Thyroid gland (tissue), 4 donors: ENCODE data around the gene HCN2. TPM values are rescaled to one million over a fixed set of nuclear protein-coding genes. Genes with fewer than 3 reads are reported as not detected.

Experiments
- DNase-seq, 2 donors: peaks; one replicate each; pipeline ENCODE4 v3.0.0-alpha.2; 2019
- H3K27ac ChIP-seq, 3 donors: fragments of 200-600 bp; sonication (generic); 1 replicate in 2 of 3; 2 replicates in 1 of 3; pipeline ENCODE4 v1.5.1; 2016 to 2019; ENCODE audit warnings: mild to moderate bottlenecking in 1 of 3, moderate library complexity in 1 of 3
- H3K27me3 ChIP-seq: fragments of 200-600 bp; sonication (generic); one replicate; pipeline ENCODE4 v1.5.1; 2019
- H3K36me3 ChIP-seq, 2 donors: fragments of 200-600 bp; sonication (generic); one replicate each; pipeline ENCODE4 v1.5.1; 2016 to 2019
- H3K4me1 ChIP-seq, 2 donors: fragments of 200-600 bp; sonication (generic); one replicate each; pipeline ENCODE4 v1.5.1; 2017 to 2019
- H3K4me3 ChIP-seq, 3 donors: fragments of 200-600 bp; sonication (generic); replicated peaks in 1 of 3; 1 replicate in 2 of 3; 2 replicates in 1 of 3; pipeline ENCODE4 v1.5.1; 2016; ENCODE audit warnings: mild to moderate bottlenecking in 1 of 3
- H3K9me3 ChIP-seq: fragments of 200-600 bp; sonication (generic); one replicate; pipeline ENCODE4 v1.5.1; 2017
- POLR2A ChIP-seq, 2 donors: fragments of 450-650 bp; IDR thresholded peaks; one replicate each; pipeline ENCODE4 v1.6.1; 2017; ENCODE audit warnings: antibody characterized with exemption in 2 of 2, mild to moderate bottlenecking in 2 of 2, moderate library complexity in 1 of 2
- WGBS, 2 donors: methylation state at CpG; one replicate each; pipeline ENCODE4 v1.1.5; 2017; 5-methylcytosine and 5-hydroxymethylcytosine counted together
- intact Hi-C: fragments of 100-400 bp; cut with DNase I; formaldehyde crosslinking; loops from one replicate; pipeline ENCODE4 v1.15.1; 2023
- total RNA-seq, 4 donors: library from RNA; depleted of rRNA; stranded (reverse); fragments of >200 nt; gene quantifications; one replicate each; pipeline ENCODE4 v1.2.3, GENCODE V29; 2016
- TF ChIP-seq, protein P1 (sequence below), 6 experiments: fragments of 200-600 bp in 3 of 6; fragments of 450-650 bp in 3 of 6; sonication (generic) in 3 of 6; IDR thresholded peaks; one replicate each; pipeline ENCODE4 v1.5.1; 2016 to 2019; ENCODE audit warnings: antibody characterized with exemption in 6 of 6, mild to moderate bottlenecking in 2 of 6, inconsistent platforms in 1 of 6, moderate library complexity in 1 of 6

Gene HCN2
- total RNA-seq, 4 donors from 2014 or later = not detected

DNA sequence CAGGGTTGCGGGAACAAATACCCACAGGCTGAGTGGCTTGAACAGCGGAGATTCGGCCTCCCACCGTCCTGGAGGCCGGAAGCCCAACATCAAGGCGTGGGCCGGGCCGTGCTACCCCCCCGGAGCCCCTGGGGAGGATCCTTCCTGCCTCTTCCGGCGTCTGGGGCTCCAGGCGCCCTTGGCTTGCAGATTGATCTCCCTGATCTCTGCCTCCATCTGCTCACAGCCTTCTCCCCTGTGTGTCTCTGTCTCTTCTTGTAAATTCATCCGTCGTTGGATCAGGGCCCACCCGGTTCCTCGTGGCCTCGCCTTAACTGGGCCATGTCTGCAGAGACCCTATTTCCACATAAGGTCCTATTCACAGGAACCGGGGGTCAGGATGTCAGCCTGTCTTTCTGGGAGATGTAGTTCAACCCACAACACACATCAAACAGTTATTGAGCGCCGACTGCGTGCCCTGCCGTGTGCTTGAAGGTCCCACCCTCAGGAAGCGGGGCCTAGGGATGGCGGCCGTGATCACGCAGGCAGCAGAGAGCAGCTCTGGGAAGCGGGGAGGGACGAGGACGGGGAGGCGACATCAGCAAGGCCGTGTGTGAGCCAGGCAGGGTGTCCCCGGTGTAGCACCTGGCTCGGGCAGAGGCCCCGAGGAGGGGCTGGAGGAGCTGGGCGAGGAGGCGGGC is 21.3 kb downstream of the HCN2 start:
- peaks cover 0 to 8% of the 10 kb centered on the region in 2 donors for H3K4me1 ChIP-seq
- no peak for TF ChIP-seq POLR2A (IDR thresholded peaks at IDR 0.05)
- TF ChIP-seq, protein P1, sequence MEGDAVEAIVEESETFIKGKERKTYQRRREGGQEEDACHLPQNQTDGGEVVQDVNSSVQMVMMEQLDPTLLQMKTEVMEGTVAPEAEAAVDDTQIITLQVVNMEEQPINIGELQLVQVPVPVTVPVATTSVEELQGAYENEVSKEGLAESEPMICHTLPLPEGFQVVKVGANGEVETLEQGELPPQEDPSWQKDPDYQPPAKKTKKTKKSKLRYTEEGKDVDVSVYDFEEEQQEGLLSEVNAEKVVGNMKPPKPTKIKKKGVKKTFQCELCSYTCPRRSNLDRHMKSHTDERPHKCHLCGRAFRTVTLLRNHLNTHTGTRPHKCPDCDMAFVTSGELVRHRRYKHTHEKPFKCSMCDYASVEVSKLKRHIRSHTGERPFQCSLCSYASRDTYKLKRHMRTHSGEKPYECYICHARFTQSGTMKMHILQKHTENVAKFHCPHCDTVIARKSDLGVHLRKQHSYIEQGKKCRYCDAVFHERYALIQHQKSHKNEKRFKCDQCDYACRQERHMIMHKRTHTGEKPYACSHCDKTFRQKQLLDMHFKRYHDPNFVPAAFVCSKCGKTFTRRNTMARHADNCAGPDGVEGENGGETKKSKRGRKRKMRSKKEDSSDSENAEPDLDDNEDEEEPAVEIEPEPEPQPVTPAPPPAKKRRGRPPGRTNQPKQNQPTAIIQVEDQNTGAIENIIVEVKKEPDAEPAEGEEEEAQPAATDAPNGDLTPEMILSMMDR (IDR thresholded peaks at IDR 0.05) = no peak
- H3K27ac ChIP-seq = no peak overlapping the region
- H3K4me3 ChIP-seq = no peak overlapping the region
- no peaks in the 10 kb centered on the region for H3K9me3 ChIP-seq
- intact Hi-C loops = no loop called here
- no peaks in the 10 kb centered on the region for H3K27me3 ChIP-seq
- no peak for DNase-seq
- 41 to 50% methylated on average over 21 to 35 of the region's 36 CpGs for WGBS, 2 donors
- H3K36me3 ChIP-seq = no peaks in the 10 kb centered on the region

DNA sequence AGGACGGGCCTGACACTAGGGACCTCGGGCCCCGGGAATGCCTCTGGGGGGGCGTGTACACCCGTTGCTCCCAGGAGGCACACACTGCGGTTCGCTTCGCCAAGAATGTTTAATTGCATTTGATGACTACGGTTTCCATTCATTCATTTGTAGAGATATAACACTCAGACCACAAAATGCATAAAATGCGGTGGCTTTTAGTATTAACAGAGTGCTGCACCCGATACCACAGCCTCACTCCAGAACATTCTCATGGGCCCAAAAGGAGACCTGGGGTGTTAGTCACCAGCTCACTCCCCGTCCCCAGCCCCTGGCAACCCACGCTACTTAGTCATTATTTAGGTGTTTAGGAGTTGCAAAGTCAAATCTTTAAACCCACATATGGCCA is 21.8 kb downstream of the HCN2 start:
- DNase-seq = no peak
- TF ChIP-seq, protein P1 (IDR thresholded peaks at IDR 0.05) = no peak
- TF ChIP-seq POLR2A (IDR thresholded peaks at IDR 0.05) = no peak
- H3K27me3 ChIP-seq = no peaks in the 10 kb centered on the region
- no peaks in the 10 kb centered on the region for H3K36me3 ChIP-seq
- intact Hi-C loops = no loop called here
- H3K4me3 ChIP-seq = no peak overlapping the region
- 68 to 76% methylated on average over 9 to 13 of the region's 13 CpGs for WGBS, 2 donors
- peaks cover 0 to 11% of the 10 kb centered on the region in 2 donors for H3K4me1 ChIP-seq
- no peak overlapping the region for H3K27ac ChIP-seq
- H3K9me3 ChIP-seq = no peaks in the 10 kb centered on the region

DNA sequence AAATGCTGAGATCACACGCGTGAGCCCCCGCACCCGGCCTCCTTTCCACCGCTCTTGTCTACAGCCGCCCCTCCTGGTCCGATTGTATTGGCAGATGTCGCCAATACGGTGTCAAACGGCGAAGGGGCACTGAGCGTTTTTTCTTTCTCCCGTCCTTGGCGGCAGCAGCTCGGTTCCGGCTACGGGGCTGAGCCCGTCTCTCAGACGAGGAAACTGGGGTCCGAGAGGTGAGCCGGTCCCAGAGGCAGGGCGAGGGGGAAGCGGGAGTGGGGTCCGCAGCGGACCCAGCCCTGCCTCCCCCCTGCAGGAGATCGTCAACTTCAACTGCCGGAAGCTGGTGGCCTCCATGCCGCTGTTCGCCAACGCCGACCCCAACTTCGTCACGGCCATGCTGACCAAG is 23.3 kb downstream of the HCN2 start:
- no peaks in the 10 kb centered on the region for H3K27me3 ChIP-seq
- H3K36me3 ChIP-seq = peaks cover 6 to 7% of the 10 kb centered on the region in 2 donors
- no peak for DNase-seq
- H3K9me3 ChIP-seq = no peaks in the 10 kb centered on the region
- peaks cover 0 to 12% of the 10 kb centered on the region in 2 donors for H3K4me1 ChIP-seq
- intact Hi-C loops = no loop called here
- TF ChIP-seq POLR2A (IDR thresholded peaks at IDR 0.05) = no peak
- TF ChIP-seq, protein P1 (IDR thresholded peaks at IDR 0.05) = no peak
- WGBS, 2 donors = 90 to 91% methylated on average over 26 to 33 of the region's 33 CpGs
- no peak overlapping the region for H3K4me3 ChIP-seq
- no peak overlapping the region for H3K27ac ChIP-seq

DNA sequence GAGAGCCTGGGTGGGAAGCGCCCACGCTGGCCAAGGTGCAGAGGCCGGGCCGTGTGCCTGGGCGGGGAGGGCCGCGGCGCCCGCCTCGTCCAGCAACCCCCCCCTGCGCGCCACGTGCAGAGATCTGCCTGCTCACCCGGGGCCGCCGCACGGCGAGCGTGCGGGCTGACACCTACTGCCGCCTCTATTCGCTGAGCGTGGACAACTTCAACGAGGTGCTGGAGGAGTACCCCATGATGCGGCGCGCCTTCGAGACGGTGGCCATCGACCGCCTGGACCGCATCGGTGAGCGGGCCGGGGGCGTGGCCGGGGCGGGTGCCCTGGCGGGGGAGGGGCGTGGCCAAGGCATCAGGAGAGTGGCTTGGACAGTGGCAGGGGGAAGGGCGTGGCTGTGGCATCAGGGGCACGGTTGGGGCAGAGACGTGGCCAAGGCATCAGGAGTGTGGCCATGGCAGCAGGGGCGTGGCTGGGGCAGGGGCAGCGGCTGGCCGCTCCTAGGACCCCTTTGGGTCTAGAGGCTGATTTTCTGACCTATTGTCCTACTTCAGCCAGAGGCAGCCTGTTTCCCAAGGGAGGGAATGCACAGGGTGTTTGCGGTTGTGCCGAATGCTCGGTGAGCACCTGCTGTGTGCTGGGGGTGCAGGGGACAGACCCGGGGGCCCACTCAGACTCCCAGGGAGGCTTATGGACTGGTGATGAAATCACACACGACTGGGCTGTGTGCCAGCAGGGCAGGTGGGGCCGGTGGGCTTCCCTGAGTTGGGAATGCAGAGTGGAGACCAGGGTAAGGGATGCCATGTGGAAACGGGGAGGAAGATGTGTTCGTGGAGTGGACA is 24.3 kb downstream of the HCN2 start:
- no peak overlapping the region for H3K4me3 ChIP-seq
- H3K27ac ChIP-seq = no peak overlapping the region
- H3K27me3 ChIP-seq = no peaks in the 10 kb centered on the region
- H3K9me3 ChIP-seq = no peaks in the 10 kb centered on the region
- peaks cover 16 to 17% of the 10 kb centered on the region in 2 donors for H3K36me3 ChIP-seq
- DNase-seq = no peak
- intact Hi-C loops = no loop called here
- TF ChIP-seq, protein P1 (IDR thresholded peaks at IDR 0.05) = no peak
- no peak for TF ChIP-seq POLR2A (IDR thresholded peaks at IDR 0.05)
- WGBS, 2 donors = 78 to 88% methylated on average over 9 to 21 of the region's 54 CpGs
- H3K4me1 ChIP-seq = peaks cover 0 to 12% of the 10 kb centered on the region in 2 donors

DNA sequence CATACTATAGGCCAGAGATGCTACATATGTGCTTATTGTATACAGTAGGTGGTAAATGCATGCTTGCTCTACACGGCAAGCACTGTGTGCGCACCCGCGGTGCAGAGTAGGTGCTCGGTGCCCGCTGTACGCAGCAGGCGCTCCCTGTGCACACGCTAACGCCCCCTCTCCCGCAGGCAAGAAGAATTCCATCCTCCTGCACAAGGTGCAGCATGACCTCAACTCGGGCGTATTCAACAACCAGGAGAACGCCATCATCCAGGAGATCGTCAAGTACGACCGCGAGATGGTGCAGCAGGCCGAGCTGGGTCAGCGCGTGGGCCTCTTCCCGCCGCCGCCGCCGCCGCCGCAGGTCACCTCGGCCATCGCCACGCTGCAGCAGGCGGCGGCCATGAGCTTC is 25.9 kb downstream of the HCN2 start:
- Histone ChIP-seq H3K36me3 (peaks cover 31 to 32% of the 10 kb centered on the region in 2 donors), H3K9me3 (no peaks in the 10 kb centered on the region), H3K27ac (no peak overlapping the region), H3K4me1 (peaks cover 0 to 7% of the 10 kb centered on the region in 2 donors), H3K27me3 (no peaks in the 10 kb centered on the region), H3K4me3 (no peak overlapping the region)
- peak; percentile 16 to 17 for DNase-seq
- TF ChIP-seq POLR2A (IDR thresholded peaks at IDR 0.05) = no peak
- TF ChIP-seq, protein P1 (IDR thresholded peaks at IDR 0.05) = no peak
- 3 to 61% methylated on average over 7 to 11 of the region's 33 CpGs for WGBS, 2 donors
- intact Hi-C loops = no loop called here
